Amygdala (tissue), 56 donors: ENCODE measurements around the gene CPPED1.

Source experiments
- DNase-seq, 56 donors: peaks; one replicate each; lab custom pipeline; 2025; lab: John Stamatoyannopoulos, UW

Gene CPPED1

DNA sequence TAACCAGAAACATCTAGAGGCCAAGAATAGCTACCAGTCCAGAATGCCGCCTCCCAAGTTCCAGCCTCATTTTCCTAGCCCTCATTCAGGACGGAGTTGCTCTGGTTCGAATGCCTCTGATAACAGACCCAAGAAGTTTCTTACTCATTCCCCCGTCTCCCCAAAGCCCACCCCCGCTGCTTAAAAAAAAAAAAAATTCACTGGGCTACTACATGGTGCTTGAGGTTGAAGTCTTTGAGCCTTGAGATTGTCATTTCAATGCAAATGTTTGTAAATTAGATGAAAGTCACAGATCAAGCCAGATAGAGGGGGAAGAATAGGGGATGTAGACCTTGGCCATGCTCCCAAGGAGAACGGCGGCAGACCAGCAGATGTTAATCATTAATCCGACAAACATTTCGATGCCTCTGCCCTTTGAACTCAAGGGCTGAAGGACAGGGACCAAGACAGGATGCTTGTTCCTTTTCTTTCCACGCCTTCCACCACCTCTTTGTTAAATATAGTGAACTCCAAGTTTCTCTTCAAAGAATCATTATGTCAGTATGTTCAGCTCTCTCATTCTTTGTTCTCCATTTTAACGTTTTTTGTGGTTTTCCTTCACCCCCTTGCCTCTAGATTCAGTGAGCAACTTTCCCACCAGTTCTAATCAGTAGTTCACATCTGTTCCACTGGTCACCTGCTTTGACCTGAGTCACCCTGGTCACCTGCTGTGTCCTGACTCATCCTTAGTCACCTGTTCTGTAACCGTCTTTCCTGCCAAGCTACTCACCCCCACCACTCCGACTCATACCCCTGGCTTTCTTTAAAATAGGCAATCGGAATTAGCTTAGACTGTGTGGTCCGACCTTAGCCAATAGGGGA is 190.3 kb downstream of the CPPED1 start:
- DNase-seq = no peak

GRCh38 chr16:12612598-12613101 is 191.0 kb downstream of the CPPED1 start:
- no peak for DNase-seq

DNA sequence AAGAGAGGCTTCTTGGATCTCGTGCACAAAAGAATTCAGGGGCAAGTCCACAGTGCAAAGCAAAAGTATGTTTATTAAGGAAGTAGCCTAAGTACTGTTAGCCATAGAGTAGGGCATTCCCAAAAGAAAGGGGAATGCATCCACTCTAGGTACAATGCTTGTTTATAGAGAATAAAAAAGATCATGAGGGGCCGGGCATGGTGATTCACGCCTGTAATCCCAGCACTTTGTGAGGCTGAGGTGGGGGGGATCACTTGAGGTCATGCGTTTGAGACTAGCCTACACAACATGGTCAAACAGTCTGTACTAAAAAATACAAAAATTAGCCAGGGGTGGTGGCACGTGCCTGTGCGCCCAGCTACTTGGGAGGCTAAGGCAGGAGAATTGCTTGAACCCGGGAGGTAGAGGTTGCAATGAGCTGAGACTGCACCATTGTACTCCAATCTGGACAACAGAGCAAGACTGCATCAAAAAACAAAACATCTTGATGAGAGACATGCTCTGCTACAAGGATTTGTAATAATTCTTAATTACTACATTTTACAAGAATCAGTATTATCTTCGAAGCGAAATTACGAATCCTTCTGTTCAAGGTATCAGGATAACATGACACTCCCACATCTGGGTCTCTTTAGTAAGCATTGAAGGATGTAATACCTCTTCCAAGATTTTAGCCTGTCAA is 191.6 kb downstream of the CPPED1 start:
- no peak for DNase-seq

DNA sequence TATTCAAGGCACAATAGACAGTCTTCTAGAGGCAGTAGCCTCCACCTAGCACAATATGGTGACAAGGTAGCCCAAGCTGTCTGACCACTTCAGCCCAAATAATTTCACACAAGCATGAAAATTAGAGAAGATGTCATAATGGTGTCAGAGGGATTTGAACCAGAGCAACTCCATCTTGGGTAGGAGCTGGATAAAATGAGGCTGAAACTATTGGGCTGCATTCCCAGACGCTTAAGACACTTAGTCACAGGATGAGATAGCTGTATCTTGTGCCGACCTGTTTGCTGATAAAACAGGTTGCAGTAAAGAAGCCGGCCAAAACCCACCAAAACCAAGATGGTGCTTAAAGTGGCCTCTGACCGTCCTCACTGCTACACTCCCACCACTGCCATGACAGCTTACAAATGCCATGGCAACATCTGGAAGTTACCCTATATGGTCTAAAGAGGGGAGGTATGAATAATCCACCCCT is 192.6 kb downstream of the CPPED1 start:
- no peak for DNase-seq

DNA sequence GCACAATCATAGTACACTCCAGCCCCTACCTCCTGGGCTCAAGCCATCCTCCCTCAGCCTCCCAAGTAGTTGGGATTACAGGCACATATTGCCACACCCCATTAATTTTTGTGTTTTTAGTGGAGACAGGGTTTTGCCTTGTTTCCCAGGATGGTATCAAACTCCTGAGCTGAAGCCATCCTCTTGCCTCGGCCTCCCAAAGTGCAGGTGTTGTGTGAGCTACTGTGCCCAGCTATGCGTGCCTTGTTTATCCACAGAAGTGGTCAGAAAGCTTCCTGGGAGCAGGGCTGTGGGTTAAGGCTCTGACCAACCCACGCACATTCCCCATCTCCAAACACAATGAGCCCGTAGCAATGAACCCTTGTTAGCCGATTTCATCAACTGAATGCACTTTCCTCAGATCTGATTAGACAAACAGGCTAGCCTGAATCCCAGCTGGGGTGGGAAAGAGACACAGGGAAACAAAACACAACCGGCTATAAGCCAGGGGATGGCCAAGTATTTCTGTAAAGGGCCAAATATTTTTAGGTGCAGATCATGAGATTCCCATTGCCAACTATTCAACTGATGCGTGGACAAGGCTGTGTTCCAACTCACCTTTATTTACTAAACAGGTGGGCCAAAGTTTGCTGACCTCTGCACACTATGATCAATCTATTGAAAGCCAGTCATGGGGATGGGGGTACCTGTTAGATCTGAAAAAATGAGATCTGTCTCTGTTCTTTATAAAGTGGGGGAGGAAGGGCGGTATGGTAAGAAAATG is 193.6 kb downstream of the CPPED1 start:
- DNase-seq = no peak
